Kidney capillary endothelial cell (primary cell): Measurements from ENCODE around the gene ZBTB43.

Source experiments
- DNase-seq: peaks from one replicate; pipeline ENCODE4 v3.0.0-alpha.2; 2018; ENCODE audit warnings: low spot score

The ZBTB43 gene

GRCh38 chr9:126859111-126859510, 54.3 kb downstream of the ZBTB43 start:
- DNase-seq: no peak

- peak; percentile 56 for DNase-seq
Observed at GRCh38 chr9:126860077-126860756, 55.4 kb downstream of the ZBTB43 start, which contains the start of gene ZBTB34. TSS of gene ZBTB34 (plus strand) at chr9:126860639. CDS start at chr9:126879400, 18,761 bp downstream.

GRCh38 chr9:126860757-126861466, 56.1 kb downstream of the ZBTB43 start:
- peak; percentile 22 for DNase-seq

- peak; percentile 30 for DNase-seq
Observed at GRCh38 chr9:126861707-126862103, 56.9 kb downstream of the ZBTB43 start.

GRCh38 chr9:126862104-126862761, 57.4 kb downstream of the ZBTB43 start:
- peak; percentile 11 for DNase-seq

- DNase-seq: no peak
Observed at GRCh38 chr9:126864771-126865170, 59.9 kb downstream of the ZBTB43 start.

- no peak for DNase-seq
Observed at GRCh38 chr9:126869368-126869767, 64.5 kb downstream of the ZBTB43 start.

GRCh38 chr9:126872516-126872915, 67.7 kb downstream of the ZBTB43 start:
- DNase-seq: no peak

GRCh38 chr9:126874546-126875314, 69.9 kb downstream of the ZBTB43 start:
- no peak for DNase-seq

GRCh38 chr9:126875756-126876510, 71.1 kb downstream of the ZBTB43 start:
- DNase-seq: no peak

GRCh38 chr9:126876531-126876930, 71.7 kb downstream of the ZBTB43 start:
- no peak for DNase-seq

- DNase-seq: no peak
Observed at GRCh38 chr9:126877418-126877817, 72.6 kb downstream of the ZBTB43 start.

GRCh38 chr9:126879288-126879687, 74.4 kb downstream of the ZBTB43 start:
- no peak for DNase-seq

- no peak for DNase-seq
Observed at GRCh38 chr9:126880226-126880946, 75.5 kb downstream of the ZBTB43 start.

- no peak for DNase-seq
Observed at GRCh38 chr9:126880947-126881332, 76.1 kb downstream of the ZBTB43 start.

- no peak for DNase-seq
Observed at GRCh38 chr9:126882746-126883145, 77.9 kb downstream of the ZBTB43 start.

GRCh38 chr9:126883636-126884035, 78.8 kb downstream of the ZBTB43 start:
- DNase-seq: no peak

- peak; percentile 75 for DNase-seq
Observed at GRCh38 chr9:126885131-126885641, 80.3 kb downstream of the ZBTB43 start.

GRCh38 chr9:126886034-126886822, 81.4 kb downstream of the ZBTB43 start:
- no peak for DNase-seq

GRCh38 chr9:126886897-126887296, 82.1 kb downstream of the ZBTB43 start:
- DNase-seq: no peak
